Measurements from ENCODE around the gene TLE4.

Gene TLE4

DNA sequence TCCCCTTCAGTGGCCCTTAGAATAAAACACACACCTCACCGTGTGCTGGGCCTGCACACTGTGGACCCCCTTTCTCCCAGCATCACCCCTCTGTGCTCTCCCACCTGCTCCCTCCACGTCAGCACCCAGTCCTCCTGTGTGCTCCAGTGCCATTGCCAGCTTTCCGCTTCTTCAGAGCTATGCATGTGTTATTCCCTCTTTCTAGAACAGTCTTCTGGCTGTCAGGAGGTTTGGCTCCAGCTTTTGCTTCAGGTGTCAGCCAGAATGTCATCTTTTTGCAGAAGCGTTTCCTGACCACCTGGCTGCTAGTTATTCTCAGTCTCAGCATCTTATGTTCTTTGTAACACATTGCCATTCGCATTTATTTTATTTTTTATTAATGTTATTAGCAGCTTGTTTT lies 119.7 kb downstream of the TLE4 start:
- no peak for DNase-seq (ENCODE audit: low read depth)

DNA sequence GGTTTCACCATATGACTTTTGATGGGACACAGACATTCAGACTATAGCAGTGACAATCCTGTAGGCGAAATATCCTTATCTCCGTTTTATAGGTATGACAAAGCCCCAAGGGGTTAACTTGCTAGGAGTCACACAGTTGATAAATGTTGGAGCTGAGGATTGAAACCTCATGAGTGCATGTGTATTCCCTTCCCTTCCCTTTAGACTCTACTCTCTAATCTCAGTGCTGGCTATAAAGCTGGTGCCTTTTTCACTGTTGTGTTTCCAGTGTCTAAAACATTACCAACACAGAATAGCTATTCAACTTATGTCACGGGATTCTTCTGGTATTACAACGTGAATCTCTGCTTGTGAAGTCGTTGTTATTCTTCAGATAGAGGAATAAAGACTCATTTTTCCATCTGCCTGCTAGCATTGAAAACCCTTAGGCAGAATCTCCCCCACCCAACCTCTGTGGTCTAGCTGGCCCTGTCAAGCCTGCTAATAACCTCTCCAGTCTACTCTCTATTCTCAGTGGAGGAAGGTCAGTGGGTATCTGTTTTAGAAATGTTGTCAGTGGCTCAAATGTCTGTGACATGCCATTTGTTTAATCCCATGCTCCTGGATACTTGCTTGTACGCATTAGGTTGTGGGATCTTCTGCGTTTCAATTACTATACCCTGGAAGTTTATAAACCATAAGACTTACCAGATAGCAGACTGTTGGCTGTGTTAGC lies 121.2 kb downstream of the TLE4 start:
- no peak for DNase-seq (ENCODE audit: low read depth)

GRCh38 chr9:79693750-79694149 lies 122.0 kb downstream of the TLE4 start:
- DNase-seq (ENCODE audit: low read depth): no peak

GRCh38 chr9:79694208-79694607 lies 122.4 kb downstream of the TLE4 start:
- DNase-seq (ENCODE audit: low read depth): no peak

GRCh38 chr9:79694676-79695400 lies 123.1 kb downstream of the TLE4 start:
- DNase-seq (ENCODE audit: low read depth): no peak

DNA sequence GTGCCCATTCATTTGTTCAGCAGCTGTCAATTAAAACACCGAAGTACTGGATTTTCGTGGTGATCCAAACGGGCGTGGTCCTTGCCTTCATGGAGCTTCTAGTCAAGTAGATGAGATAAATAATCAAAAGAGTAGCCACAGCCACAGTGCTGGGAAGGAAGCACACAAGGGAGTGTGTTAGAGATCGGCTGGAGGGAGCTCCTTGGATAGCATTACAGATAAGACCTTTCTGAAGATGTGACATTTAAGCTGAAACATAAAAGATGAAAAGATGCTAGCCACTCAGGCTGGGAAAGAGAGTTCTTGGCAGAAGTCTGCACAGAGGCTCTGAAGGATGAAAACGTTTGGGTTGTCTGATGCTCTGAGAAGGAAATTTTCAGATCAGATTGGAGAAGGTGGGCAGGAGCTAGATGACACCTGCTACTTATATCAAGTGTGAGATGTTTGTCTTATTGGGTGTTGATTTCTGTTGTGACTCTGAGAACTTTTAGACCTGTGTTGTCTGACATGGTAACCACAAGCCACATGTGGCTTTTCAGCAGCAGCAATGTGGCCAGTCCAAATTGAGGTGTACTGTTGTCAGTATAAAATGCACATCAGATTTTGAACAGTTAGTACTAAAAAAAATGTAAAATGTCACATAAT lies 123.9 kb downstream of the TLE4 start:
- no peak for DNase-seq (ENCODE audit: low read depth)

GRCh38 chr9:79698967-79699366 lies 127.2 kb downstream of the TLE4 start:
- DNase-seq (ENCODE audit: low read depth): no peak

- DNase-seq (ENCODE audit: low read depth): no peak
Measured at GRCh38 chr9:79699479-79699878, 127.7 kb downstream of the TLE4 start.

- no peak for DNase-seq (ENCODE audit: low read depth)
Measured at GRCh38 chr9:79700607-79701360, 129.0 kb downstream of the TLE4 start.

- DNase-seq (ENCODE audit: low read depth): no peak
Measured at GRCh38 chr9:79701651-79702050, 129.9 kb downstream of the TLE4 start.

DNA sequence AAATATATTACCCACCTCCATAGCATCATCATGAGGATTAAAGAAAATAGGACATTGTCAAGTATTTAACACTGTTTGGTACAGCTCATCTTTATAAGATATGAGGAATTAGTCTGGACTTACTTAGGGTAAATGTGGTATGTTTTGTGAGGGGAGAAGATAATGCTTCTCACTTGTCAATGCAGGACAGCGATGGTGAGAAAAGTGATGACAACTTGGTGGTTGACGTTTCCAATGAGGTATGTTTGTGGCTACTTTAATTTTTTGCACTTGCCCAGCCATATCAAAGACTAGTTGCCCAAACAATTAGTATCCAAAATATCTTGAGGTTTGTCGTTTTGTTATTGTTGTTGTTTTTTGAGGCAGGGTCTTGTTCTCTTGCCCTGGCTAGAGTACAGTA lies 133.9 kb downstream of the TLE4 start:
- DNase-seq (ENCODE audit: low read depth): no peak

DNA sequence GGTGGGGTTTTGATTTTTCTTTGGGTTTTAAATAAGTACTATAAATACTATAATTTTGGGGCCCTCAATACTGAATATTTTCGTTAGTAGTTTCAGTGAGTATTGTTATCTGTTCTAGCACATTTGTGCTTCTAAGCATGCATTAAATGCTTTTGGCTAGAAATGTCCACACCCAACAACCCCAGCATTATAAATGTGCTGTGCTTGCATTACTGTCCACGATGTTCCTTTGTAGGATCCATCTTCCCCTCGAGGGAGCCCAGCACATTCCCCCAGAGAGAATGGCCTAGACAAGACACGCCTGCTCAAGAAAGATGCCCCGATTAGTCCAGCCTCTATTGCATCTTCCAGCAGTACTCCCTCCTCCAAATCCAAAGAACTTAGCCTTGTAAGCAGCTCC lies 134.7 kb downstream of the TLE4 start:
- DNase-seq (ENCODE audit: low read depth): no peak

DNA sequence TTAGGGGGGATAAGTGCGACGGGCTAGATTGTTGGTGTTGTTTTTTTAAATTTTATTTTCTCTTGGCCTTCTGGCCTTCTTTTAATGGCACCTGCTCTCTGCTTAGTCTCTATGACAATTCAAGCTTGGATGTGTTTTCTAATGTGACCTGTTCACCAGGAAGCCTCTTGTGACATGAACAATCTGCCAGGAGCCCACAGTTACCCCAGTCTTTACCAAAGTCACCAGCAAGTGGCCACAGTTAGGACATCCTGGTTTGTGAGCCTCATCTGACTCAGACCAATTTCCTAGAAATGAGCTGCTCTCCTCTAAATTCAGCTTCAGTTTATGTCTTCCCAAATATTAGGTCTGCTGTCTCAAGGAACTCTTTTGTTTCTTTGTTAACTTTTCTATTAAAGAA lies 135.8 kb downstream of the TLE4 start:
- no peak for DNase-seq (ENCODE audit: low read depth)

- DNase-seq (ENCODE audit: low read depth): no peak
Measured at GRCh38 chr9:79708541-79708940, 136.8 kb downstream of the TLE4 start.

- no peak for DNase-seq (ENCODE audit: low read depth)
Measured at GRCh38 chr9:79709743-79710674, 138.2 kb downstream of the TLE4 start.

- DNase-seq (ENCODE audit: low read depth): no peak
Measured at GRCh38 chr9:79711874-79712273, 140.1 kb downstream of the TLE4 start.

GRCh38 chr9:79719021-79719420 lies 147.3 kb downstream of the TLE4 start:
- no peak for DNase-seq (ENCODE audit: low read depth)

DNA sequence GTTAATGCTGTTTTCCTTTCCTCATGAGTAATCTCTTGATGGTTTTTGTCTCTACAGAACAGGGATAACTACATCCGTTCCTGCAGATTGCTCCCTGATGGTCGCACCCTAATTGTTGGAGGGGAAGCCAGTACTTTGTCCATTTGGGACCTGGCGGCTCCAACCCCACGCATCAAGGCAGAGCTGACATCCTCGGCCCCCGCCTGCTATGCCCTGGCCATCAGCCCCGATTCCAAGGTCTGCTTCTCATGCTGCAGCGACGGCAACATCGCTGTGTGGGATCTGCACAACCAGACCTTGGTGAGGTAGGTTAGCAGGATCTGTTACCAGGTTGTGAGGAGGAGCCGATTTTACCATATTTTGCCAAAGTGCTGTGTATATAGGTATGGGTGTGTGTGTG lies 148.2 kb downstream of the TLE4 start:
- DNase-seq (ENCODE audit: low read depth): no peak

- no peak for DNase-seq (ENCODE audit: low read depth)
Measured at GRCh38 chr9:79731171-79731890, 159.6 kb downstream of the TLE4 start.

- no peak for DNase-seq (ENCODE audit: low read depth)
Measured at GRCh38 chr9:79735023-79735779, 163.4 kb downstream of the TLE4 start.
